ENCODE results near the gene UPF2.

UPF2 gene

GRCh38 chr10:12067336-12067735 lies 24.7 kb upstream of the UPF2 start:
- no peak overlapping the region for H3K9ac ChIP-seq (ENCODE audit: low read depth, low read length)
- no peaks in the 10 kb centered on the region for H3K36me3 ChIP-seq (ENCODE audit: insufficient read depth, low read depth, low read length)
- H3K4me3 ChIP-seq (ENCODE audit: low read length), result no peak overlapping the region
- H3K27ac ChIP-seq (ENCODE audit: low read length), result no peak overlapping the region
- H3K4me1 ChIP-seq (ENCODE audit: insufficient read depth, low read length), result no peaks in the 10 kb centered on the region; the same call in 1 of the 2 replicates
- H3K27me3 ChIP-seq (ENCODE audit: insufficient read depth, low read length), result no peaks in the 10 kb centered on the region
- H3K9me3 ChIP-seq (ENCODE audit: insufficient read depth, low read depth, low read length), result no peaks in the 10 kb centered on the region

GRCh38 chr10:12063483-12063818 lies 20.8 kb upstream of the UPF2 start:
- Histone ChIP-seq H3K27ac (ENCODE audit: low read length) (no peak overlapping the region), H3K27me3 (ENCODE audit: insufficient read depth, low read length) (no peaks in the 10 kb centered on the region), H3K9ac (ENCODE audit: low read depth, low read length) (no peak overlapping the region), H3K36me3 (ENCODE audit: insufficient read depth, low read depth, low read length) (no peaks in the 10 kb centered on the region), H3K9me3 (ENCODE audit: insufficient read depth, low read depth, low read length) (no peaks in the 10 kb centered on the region), H3K4me3 (ENCODE audit: low read length) (no peak overlapping the region), H3K4me1 (ENCODE audit: insufficient read depth, low read length) (no peaks in the 10 kb centered on the region; the same call in 1 of the 2 replicates)

GRCh38 chr10:12062754-12063482 lies 20.3 kb upstream of the UPF2 start:
- no peak overlapping the region for H3K9ac ChIP-seq (ENCODE audit: low read depth, low read length)
- no peaks in the 10 kb centered on the region for H3K27me3 ChIP-seq (ENCODE audit: insufficient read depth, low read length)
- no peak overlapping the region for H3K4me3 ChIP-seq (ENCODE audit: low read length)
- no peak overlapping the region for H3K27ac ChIP-seq (ENCODE audit: low read length)
- no peaks in the 10 kb centered on the region; the same call in 1 of the 2 replicates for H3K4me1 ChIP-seq (ENCODE audit: insufficient read depth, low read length)
- H3K36me3 ChIP-seq (ENCODE audit: insufficient read depth, low read depth, low read length), result no peaks in the 10 kb centered on the region
- H3K9me3 ChIP-seq (ENCODE audit: insufficient read depth, low read depth, low read length), result no peaks in the 10 kb centered on the region

DNA sequence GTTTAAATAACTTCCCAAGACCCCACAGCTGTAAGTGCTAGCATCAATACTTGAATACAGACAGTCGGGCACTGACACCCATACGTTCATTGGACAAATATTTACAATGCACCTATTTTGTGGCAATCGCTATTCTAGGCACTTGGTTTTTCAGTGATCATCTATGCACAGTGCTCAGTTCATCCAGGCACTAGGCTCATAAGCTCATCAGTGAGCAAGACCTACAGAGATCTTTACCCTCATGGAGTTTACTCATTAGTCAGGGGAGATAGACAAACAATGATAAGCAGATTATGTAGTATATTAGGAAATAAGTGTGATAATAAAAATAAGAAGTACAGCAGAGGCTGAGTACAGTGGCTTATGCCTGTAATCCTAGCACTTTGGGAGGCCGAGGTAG lies 18.5 kb upstream of the UPF2 start:
- no peak overlapping the region for H3K27ac ChIP-seq (ENCODE audit: low read length)
- H3K27me3 ChIP-seq (ENCODE audit: insufficient read depth, low read length), result no peaks in the 10 kb centered on the region
- H3K9ac ChIP-seq (ENCODE audit: low read depth, low read length), result no peak overlapping the region
- H3K36me3 ChIP-seq (ENCODE audit: insufficient read depth, low read depth, low read length), result no peaks in the 10 kb centered on the region
- H3K4me3 ChIP-seq (ENCODE audit: low read length), result no peak overlapping the region
- H3K4me1 ChIP-seq (ENCODE audit: insufficient read depth, low read length), result no peaks in the 10 kb centered on the region; the same call in 1 of the 2 replicates
- H3K9me3 ChIP-seq (ENCODE audit: insufficient read depth, low read depth, low read length), result no peaks in the 10 kb centered on the region

GRCh38 chr10:12056748-12057147 lies 14.1 kb upstream of the UPF2 start:
- H3K4me1 ChIP-seq (ENCODE audit: insufficient read depth, low read length), result no peaks in the 10 kb centered on the region
- no peak overlapping the region for H3K4me3 ChIP-seq (ENCODE audit: low read length)
- no peaks in the 10 kb centered on the region for H3K27me3 ChIP-seq (ENCODE audit: insufficient read depth, low read length)
- H3K27ac ChIP-seq (ENCODE audit: low read length), result no peak overlapping the region
- no peaks in the 10 kb centered on the region for H3K36me3 ChIP-seq (ENCODE audit: insufficient read depth, low read depth, low read length)
- no peaks in the 10 kb centered on the region for H3K9me3 ChIP-seq (ENCODE audit: insufficient read depth, low read depth, low read length)
- no peak overlapping the region for H3K9ac ChIP-seq (ENCODE audit: low read depth, low read length)

DNA sequence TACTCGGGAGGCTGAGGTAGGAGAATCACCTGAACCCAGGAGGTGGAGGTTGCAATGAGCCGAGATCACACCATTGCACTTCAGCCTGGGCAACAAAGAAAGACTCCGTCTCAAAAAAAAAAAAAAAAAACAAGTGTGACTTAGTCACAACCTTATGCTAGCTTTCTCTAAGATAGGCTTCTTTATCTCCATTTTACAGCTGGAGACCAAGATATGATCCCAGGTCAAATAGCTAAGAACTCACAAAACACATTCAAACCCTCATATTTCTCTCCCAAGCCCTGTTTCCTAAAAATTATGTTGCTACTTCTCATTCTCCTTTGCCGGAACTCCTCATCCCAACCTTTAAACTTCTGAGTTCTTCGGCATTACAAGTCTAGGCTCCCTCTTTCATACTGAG lies 13.1 kb upstream of the UPF2 start:
- Histone ChIP-seq H3K4me1 (ENCODE audit: insufficient read depth, low read length) (no peaks in the 10 kb centered on the region), H3K27ac (ENCODE audit: low read length) (no peak overlapping the region), H3K36me3 (ENCODE audit: insufficient read depth, low read depth, low read length) (no peaks in the 10 kb centered on the region), H3K9me3 (ENCODE audit: insufficient read depth, low read depth, low read length) (no peaks in the 10 kb centered on the region), H3K9ac (ENCODE audit: low read depth, low read length) (no peak overlapping the region), H3K27me3 (ENCODE audit: insufficient read depth, low read length) (no peaks in the 10 kb centered on the region), H3K4me3 (ENCODE audit: low read length) (no peak overlapping the region)

DNA sequence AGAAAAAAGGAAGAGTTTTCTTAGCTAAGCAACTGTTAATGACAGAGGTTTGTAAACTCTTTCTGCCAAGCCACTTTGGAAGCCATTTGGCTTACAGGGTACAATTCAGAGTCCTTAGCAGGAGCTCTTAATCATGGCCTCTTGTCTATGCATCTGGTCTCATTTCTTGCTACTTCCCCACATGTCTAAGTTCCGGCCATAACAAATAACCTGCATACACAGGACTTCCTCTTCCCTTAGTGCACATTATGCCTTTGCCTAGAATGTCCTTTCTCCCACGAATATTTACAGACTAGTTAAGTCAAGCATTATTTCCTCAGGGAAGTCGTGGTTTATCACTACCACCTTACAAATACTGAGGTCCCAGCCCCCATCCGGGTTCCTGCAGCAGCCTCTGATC lies 8.6 kb upstream of the UPF2 start:
- H3K27me3 ChIP-seq (ENCODE audit: insufficient read depth, low read length), result no peaks in the 10 kb centered on the region
- H3K36me3 ChIP-seq (ENCODE audit: insufficient read depth, low read depth, low read length), result no peaks in the 10 kb centered on the region
- no peak overlapping the region for H3K27ac ChIP-seq (ENCODE audit: low read length)
- H3K9me3 ChIP-seq (ENCODE audit: insufficient read depth, low read depth, low read length), result no peaks in the 10 kb centered on the region
- no peak overlapping the region for H3K4me3 ChIP-seq (ENCODE audit: low read length)
- no peaks in the 10 kb centered on the region for H3K4me1 ChIP-seq (ENCODE audit: insufficient read depth, low read length)
- H3K9ac ChIP-seq (ENCODE audit: low read depth, low read length), result no peak overlapping the region

GRCh38 chr10:12050528-12050927 lies 7.9 kb upstream of the UPF2 start:
- Histone ChIP-seq H3K9ac (ENCODE audit: low read depth, low read length) (no peak overlapping the region), H3K4me1 (ENCODE audit: insufficient read depth, low read length) (no peaks in the 10 kb centered on the region), H3K4me3 (ENCODE audit: low read length) (no peak overlapping the region), H3K27ac (ENCODE audit: low read length) (no peak overlapping the region), H3K36me3 (ENCODE audit: insufficient read depth, low read depth, low read length) (no peaks in the 10 kb centered on the region), H3K27me3 (ENCODE audit: insufficient read depth, low read length) (no peaks in the 10 kb centered on the region), H3K9me3 (ENCODE audit: insufficient read depth, low read depth, low read length) (no peaks in the 10 kb centered on the region)

DNA sequence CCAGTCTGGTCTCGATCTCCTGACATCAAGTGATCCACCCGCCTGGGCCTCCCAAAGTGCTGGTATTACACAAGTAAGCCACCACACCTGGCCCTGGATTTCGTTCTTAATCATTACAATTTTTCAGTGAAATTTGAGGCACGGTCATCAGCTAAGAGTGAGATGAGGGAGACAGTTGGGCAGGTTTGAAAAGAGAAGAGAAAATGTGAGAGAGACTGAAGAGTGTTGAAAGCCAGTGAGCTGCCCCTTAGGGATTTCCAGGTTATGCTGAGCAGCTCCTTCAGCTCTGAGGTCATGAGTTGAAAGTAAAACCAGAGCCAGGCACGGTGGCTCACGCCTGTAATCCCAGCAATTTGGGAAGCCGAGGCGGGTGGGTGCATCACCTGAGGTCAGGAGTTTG lies 5.9 kb upstream of the UPF2 start:
- Histone ChIP-seq H3K27me3 (ENCODE audit: insufficient read depth, low read length) (no peaks in the 10 kb centered on the region), H3K36me3 (ENCODE audit: insufficient read depth, low read depth, low read length) (no peaks in the 10 kb centered on the region), H3K4me3 (ENCODE audit: low read length) (no peak overlapping the region), H3K4me1 (ENCODE audit: insufficient read depth, low read length) (no peaks in the 10 kb centered on the region), H3K9me3 (ENCODE audit: insufficient read depth, low read depth, low read length) (no peaks in the 10 kb centered on the region), H3K9ac (ENCODE audit: low read depth, low read length) (no peak overlapping the region), H3K27ac (ENCODE audit: low read length) (no peak overlapping the region)

- H3K4me3 ChIP-seq (ENCODE audit: low read length), result no peak overlapping the region
- H3K27ac ChIP-seq (ENCODE audit: low read length), result no peak overlapping the region
Observed at GRCh38 chr10:12045596-12045995, 3.0 kb upstream of the UPF2 start.

GRCh38 chr10:12042409-12042796 lies 206 bp downstream of the UPF2 start:
- H3K27ac ChIP-seq (ENCODE audit: low read length), result peak overlapping the region; percentile 69
- H3K4me1 ChIP-seq (ENCODE audit: insufficient read depth, low read length), result peaks cover 3% of the 10 kb centered on the region; the same call in 1 of the 2 replicates
- H3K9me3 ChIP-seq (ENCODE audit: insufficient read depth, low read depth, low read length), result no peaks in the 10 kb centered on the region
- H3K9ac ChIP-seq (ENCODE audit: low read depth, low read length), result peak overlapping the region; percentile 98
- no peaks in the 10 kb centered on the region for H3K36me3 ChIP-seq (ENCODE audit: insufficient read depth, low read depth, low read length)
- H3K27me3 ChIP-seq (ENCODE audit: insufficient read depth, low read length), result no peaks in the 10 kb centered on the region
- peak overlapping the region; percentile 74 for H3K4me3 ChIP-seq (ENCODE audit: low read length)

More at GRCh38 chr10:12045596-12045995, 3.0 kb upstream of the UPF2 start:
- Histone ChIP-seq H3K36me3 (ENCODE audit: insufficient read depth, low read depth, low read length) (no peaks in the 10 kb centered on the region), H3K4me1 (ENCODE audit: insufficient read depth, low read length) (peaks cover 3% of the 10 kb centered on the region; the same call in 1 of the 2 replicates), H3K9ac (ENCODE audit: low read depth, low read length) (no peak overlapping the region), H3K9me3 (ENCODE audit: insufficient read depth, low read depth, low read length) (no peaks in the 10 kb centered on the region), H3K27me3 (ENCODE audit: insufficient read depth, low read length) (no peaks in the 10 kb centered on the region)

DNA sequence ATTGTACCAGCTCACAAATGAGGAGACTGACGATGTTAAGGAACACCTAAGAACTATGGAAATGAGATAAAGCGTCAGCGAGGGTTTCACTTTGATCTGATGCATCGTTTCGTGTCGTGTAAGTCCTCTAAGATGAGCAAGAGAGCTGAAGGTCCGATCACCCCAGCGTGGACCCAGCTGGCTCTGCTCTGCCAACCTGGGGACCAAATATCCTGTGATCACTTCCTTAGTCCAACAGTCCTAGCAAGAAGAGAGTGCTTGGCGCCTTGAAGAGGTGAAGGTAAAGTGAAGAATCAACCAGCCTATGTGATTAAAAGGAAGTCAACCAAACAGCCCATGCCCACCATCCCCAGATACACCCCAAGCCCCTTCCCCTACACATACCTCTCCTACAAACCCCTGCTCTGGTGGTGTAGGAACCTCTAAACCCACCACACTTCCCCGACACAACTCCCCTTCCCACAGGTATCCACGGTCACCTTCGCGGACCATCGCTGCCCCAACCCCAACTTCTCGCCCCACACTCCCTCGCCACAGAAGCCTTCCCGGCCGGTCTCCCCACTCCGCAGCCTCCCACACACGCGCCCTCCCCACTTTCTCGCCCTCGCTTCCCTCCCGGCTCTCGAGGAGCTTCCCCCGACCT lies 722 bp downstream of the UPF2 start:
- Histone ChIP-seq H3K4me3 (ENCODE audit: low read length) (peak overlapping the region; percentile 74), H3K4me1 (ENCODE audit: insufficient read depth, low read length) (peaks cover 3% of the 10 kb centered on the region; the same call in 1 of the 2 replicates), H3K27me3 (ENCODE audit: insufficient read depth, low read length) (no peaks in the 10 kb centered on the region), H3K9me3 (ENCODE audit: insufficient read depth, low read depth, low read length) (no peaks in the 10 kb centered on the region), H3K36me3 (ENCODE audit: insufficient read depth, low read depth, low read length) (no peaks in the 10 kb centered on the region), H3K9ac (ENCODE audit: low read depth, low read length) (peak overlapping the region; percentile 98), H3K27ac (ENCODE audit: low read length) (peak overlapping the region; percentile 69)

All from iPS-20b (cell line).